Stomach (tissue), 4 donors: ENCODE results near the gene NEUROG2.

ENCODE experiments used
- CTCF ChIP-seq, 7 experiments: fragments of 450-650 bp in 4 of 7; fragments of 200-600 bp in 3 of 7; sonication (generic) in 3 of 7; IDR thresholded peaks; one replicate each; pipeline ENCODE4 v1.5.1; 2016 to 2019; ENCODE audit warnings: antibody characterized with exemption in 7 of 7, control low read depth in 2 of 7, mild to moderate bottlenecking in 1 of 7
- EP300 ChIP-seq: sonication (generic); formaldehyde crosslinking; IDR thresholded peaks from one replicate; pipeline ENCODE4 v1.6.1; 2017; ENCODE audit warnings: antibody characterized with exemption
- POLR2A ChIP-seq, 4 donors: fragments of 450-650 bp; IDR thresholded peaks; one replicate each; pipeline ENCODE4 v1.6.1; 2016; ENCODE audit warnings: antibody characterized with exemption in 4 of 4, control low read depth in 2 of 4, mild to moderate bottlenecking in 1 of 4, moderate library complexity in 1 of 4
- POLR2AphosphoS5 ChIP-seq, 3 donors: sonication (generic); formaldehyde crosslinking; IDR thresholded peaks; one replicate each; pipeline ENCODE4 v1.6.1; 2016; ENCODE audit warnings: antibody characterized with exemption in 3 of 3

DNA sequence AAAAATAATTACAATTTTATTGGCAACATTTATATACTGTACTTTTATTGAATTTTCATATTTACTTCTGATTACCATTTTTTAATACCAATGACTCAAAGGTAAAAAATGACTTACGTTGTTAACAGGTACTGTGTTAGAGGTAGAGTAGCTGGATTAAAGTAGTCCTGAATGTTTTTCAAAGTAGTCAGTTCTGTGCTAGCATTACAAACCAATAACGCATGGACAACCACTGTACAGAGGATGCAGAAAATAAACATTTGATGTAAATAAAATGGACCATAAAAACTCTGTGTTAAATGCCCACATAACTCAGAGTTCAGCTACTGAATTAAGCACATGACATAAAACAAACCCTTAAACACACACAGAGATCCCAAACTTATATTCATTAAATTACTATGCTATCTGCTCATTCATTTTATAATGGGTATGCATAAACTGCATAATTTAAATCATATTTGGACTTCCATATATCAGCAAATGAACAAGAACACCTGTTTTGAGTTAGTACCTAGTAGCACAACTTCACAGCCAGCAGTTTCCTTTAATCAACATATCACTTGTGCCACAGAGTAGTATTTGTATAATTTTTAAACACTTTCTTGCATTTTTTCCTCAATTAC lies 46.4 kb upstream of the NEUROG2 start:
- no peak for TF ChIP-seq CTCF (IDR thresholded peaks at IDR 0.05)
- no peak for TF ChIP-seq POLR2AphosphoS5 (IDR thresholded peaks at IDR 0.05)
- no peak for TF ChIP-seq POLR2A (IDR thresholded peaks at IDR 0.05)
- no peak for TF ChIP-seq EP300
